HG02840 (cell line): ENCODE results near the gene DHX34.
"Not testable (repeated sequence)": the region's sequence is repeated elsewhere in the genome, so short reads cannot be mapped to it uniquely, and the experiment has no call there.

Experiments
- ATAC-seq: cut with Tn5 transposase; IDR thresholded peaks from one replicate; pipeline ENCODE4 v1.9.1; 2021; ENCODE audit warnings: mild to moderate bottlenecking, moderate library complexity, moderate number of reproducible peaks; ENCODE audit not compliant: unreplicated experiment, low FRiP score

Gene DHX34

GRCh38 chr19:47323409-47323808 is 25.7 kb upstream of the DHX34 start:
- ATAC-seq = no peak

DNA sequence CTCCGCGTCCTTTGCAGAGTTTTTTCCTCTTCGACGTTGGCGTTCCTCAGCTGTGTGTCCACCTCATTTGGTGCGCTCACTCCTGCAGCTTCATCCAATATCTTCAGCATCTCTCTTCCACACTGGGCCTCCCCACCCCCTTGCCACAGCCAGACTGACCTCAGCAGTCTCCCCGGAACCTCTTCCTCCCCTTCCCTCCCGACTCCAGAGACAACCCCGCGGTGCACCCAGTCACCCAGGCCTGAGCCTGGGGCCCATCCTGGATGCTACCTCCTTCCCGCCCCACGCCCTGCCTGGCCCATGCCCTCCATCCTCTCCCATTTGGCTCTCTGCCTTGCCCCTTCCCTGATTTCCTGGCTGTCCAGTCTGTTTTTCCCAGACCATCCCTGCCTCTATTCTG is 25.2 kb upstream of the DHX34 start:
- ATAC-seq = no peak

GRCh38 chr19:47324502-47324901 is 24.6 kb upstream of the DHX34 start:
- no peak for ATAC-seq

GRCh38 chr19:47330466-47330869 is 18.6 kb upstream of the DHX34 start:
- ATAC-seq = no peak

- ATAC-seq = no peak
Measured at GRCh38 chr19:47331490-47331889, 17.6 kb upstream of the DHX34 start.

GRCh38 chr19:47331931-47332547 is 17.1 kb upstream of the DHX34 start, which contains the start of gene C5AR2:
Gene C5AR2 (plus strand): TSS chr19:47332175. CDS start chr19:47340800, 8,625 bp downstream.
- ATAC-seq = no peak

DNA sequence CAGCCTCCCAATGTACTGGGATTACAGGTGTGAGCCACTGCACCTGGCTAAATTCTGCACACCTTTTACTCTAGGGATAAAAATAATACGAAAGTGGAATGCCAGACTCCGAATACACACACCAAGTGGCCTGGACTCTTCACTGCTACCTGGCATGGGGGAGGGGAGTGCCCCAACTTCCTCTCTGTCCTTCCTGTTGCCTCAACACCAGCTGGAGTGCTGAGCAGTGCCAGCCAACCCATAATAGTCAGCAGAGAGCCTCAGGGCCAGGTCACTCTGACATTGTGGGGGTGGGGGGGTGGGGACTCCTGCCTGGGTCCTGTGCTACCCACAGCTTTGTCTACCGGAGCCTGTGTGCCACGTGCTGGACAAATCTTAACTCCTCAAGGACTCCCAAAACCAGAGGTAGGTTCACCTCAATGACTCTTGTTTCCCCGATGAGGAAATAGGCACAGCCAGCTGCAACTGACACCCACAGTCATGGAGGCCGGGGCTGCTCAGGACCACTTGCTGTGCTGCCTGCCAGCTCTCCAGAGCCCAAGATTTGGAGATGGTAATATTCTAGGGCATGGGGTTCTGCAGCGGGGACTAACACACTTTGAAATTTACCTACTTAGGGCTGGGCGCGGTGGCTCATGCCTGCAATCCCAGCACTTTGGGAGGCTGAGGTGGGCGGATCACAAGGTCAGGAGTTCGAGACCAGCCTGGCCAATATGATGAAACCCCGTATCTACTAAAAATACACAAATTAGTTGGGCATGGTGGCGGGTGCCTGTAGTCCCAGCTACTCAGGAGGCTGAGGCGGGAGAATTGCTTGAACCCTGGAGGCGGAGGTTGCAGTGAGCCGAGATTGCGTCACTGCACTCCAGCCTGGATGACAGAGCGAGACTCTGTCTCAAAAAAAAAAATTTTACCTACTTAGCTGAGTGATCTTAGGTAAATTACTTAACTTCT is 12.1 kb upstream of the DHX34 start:
- not testable (repeated sequence) for ATAC-seq

- ATAC-seq = no peak
Measured at GRCh38 chr19:47339196-47339880, 9.8 kb upstream of the DHX34 start.

GRCh38 chr19:47340477-47341208 is 8.5 kb upstream of the DHX34 start:
- no peak for ATAC-seq

DNA sequence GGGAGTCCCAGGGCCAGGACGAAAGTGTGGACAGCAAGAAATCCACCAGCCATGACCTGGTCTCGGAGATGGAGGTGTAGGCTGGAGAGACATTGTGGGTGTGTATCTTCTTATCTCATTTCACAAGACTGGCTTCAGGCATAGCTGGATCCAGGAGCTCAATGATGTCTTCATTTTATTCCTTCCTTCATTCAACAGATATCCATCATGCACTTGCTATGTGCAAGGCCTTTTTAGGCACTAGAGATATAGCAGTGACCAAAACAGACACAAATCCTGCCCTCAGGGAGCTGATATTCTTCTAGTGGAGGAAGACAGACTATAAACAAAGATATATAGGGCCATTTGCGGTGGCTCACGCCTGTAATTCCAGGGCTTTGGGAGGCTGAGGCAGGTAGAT is 7.4 kb upstream of the DHX34 start:
- no peak for ATAC-seq

GRCh38 chr19:47343194-47343802 is 5.8 kb upstream of the DHX34 start:
- ATAC-seq = no peak

DNA sequence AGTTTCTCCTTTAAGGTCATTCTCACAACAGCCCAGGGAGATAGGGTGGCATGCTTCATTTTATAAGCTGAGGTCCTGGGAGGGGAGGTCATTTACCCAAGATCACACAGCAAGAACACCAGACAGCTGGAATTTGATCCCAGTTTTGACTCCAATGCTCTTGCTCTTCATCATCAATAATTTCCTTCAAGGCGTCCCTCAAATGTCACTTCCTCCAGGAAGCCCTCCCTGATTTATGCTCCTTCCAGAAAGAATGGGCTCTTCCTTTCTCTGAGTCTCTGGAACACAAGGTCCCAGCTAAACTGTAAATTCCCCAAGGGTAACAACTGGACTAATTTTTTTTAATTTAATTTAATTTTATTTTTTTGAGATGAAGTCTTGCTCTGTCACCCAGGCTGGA is 4.7 kb upstream of the DHX34 start:
- ATAC-seq = no peak

DNA sequence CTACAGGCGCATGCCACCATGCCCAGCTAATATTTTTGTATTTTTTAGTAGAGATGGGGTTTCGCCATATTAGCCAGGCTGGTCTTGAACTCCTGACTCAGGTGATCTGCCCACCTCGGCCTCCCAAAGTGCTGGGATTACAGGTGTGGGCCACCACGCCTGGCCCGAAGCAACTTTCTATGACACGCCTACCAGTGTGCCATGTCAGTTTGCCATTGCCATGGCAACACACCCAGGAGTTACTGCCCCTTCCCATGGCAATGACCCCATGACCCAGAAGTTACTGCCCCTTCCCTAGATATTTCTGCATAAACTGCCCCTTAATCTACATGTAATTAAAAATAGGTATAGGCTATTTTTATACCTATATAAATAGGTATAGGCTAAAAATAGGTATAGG is 3.1 kb upstream of the DHX34 start:
- ATAC-seq = not testable (repeated sequence)

- ATAC-seq = no peak
Measured at GRCh38 chr19:47350630-47351029, 1.5 kb downstream of the DHX34 start.

DNA sequence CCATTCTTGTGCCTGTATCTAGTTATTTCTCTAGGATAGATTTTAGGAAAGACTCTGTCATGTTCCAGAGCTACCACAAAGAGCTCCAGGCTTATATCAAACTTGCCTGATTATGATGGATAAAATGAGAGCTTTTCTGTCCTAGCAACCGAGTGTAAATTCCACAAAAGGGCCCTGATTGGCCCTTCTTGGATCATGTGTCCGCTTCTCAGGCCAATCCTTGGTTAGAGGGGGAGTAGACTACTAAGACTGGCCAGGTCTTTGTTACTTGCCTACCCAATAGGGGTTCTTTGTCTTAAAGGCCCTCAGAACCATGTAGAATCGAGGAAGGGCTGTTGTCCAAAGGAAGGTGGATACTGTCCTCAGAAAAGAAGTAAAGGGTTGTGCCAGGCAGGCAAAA is 2.4 kb downstream of the DHX34 start:
- no peak for ATAC-seq

DNA sequence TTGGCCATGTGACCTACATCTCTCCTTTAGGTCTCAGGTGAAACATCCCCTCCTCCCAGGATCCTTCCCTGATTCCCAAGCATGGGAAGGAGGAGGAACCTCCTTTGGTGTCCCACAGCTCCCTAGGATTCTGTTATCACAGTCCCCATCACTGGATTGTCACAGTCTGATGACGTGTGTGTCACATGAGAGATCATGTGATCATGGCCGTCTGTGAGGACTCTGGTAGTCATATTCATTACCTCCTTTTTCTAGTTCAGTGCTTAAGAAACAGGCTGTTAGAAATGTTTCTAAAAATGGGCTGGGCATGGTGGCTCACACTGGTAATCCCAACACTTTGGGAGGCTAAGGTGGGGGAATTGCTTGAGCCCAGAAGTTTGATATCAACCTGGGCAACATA is 3.0 kb downstream of the DHX34 start:
- no peak for ATAC-seq

GRCh38 chr19:47353307-47353712 is 4.2 kb downstream of the DHX34 start:
- ATAC-seq = no peak

DNA sequence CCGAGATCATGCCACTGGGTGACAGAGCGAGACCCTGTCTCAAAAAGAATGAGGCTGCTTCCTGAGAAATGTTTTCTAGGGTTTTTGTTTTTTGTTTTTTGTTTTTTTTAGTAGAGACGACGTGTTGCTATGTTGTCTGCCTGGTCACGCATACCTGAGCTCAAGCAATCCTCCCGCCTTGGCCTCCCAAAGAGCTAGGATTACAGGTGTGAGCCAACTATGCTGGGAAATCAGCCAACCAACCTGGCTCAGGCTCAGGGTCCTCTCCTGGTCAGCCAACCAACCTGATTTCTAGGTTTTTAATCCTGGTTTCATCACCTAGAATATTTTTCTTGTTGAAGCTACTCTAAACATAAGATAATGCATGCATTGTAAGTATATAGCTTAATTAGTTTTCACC is 7.8 kb downstream of the DHX34 start:
- no peak for ATAC-seq

DNA sequence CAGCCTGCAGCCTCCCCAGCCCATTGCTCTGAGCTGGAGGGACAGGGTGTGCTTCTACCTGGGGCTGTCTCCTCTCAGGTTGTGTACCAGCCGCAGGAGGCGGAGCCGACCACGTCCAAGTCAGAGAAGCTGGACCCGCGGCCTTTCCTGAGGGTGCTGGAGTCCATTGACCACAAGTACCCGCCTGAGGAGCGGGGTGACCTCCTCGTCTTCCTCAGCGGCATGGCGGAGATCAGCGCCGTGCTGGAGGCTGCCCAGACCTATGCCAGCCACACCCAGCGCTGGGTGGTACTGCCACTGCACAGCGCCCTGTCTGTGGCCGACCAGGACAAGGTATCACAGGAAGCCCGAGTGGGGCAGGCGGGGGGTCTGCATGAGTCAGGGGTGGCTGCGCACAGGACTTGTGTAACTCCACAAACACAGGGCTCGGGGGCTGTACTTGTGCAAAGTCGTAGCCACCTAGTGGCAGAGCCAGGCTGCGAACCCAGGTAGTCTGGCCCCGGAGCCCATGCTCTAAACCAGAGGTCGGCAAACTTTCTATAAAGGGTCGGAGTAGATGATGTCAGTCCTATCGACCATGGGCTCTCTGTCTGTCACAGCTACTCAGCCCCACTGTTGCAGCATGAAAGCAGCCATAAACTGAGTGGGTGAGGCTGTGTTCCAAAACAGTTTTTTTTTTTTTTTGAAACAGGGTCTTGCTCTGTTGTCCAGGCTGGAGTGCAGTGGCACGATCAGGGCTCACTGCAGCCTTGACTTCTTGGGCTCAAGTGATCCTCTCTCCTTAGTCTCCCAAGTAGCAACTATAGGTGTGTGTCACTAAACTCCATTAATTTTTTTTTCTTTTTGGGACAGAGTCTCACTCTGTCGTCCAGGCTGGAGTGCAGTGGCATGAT is 8.9 kb downstream of the DHX34 start:
- ATAC-seq = no peak
